IPS-NIHi7 (cell line): Measurements from ENCODE around the gene SYT7.
A peak's percentile ranks its signal among the peaks of the same experiment; 100 is the strongest.

Experiments
- DNase-seq: peaks from one replicate; pipeline ENCODE4 v3.0.0; 2012; ENCODE audit warnings: mixed read lengths; ENCODE audit errors: extremely low spot score

Gene SYT7

DNA sequence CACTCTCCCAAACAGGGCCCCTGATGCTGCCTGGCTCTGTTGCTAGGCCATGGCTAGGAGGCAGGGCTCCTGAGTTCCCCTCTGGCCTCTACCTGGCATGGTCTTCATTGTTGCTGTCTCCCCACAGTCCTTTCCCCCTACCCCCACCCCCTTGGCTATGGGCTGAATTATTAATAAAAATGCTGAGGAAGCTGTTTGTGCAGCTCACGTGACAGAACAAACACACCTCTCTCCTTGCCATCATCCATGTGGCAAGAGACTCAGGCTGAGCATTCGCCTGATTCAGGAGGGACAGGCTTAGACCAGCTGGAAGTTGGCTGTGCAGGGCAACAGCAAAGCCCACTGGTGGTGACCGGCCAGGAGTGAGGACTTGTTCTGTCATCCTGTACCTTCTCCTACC lies 4.2 kb upstream of the SYT7 start:
- DNase-seq = no peak

GRCh38 chr11:61581931-61582330 lies 1.1 kb upstream of the SYT7 start:
- DNase-seq = no peak

GRCh38 chr11:61580271-61580888 lies 496 bp downstream of the SYT7 start:
- peak; percentile 47 for DNase-seq

DNA sequence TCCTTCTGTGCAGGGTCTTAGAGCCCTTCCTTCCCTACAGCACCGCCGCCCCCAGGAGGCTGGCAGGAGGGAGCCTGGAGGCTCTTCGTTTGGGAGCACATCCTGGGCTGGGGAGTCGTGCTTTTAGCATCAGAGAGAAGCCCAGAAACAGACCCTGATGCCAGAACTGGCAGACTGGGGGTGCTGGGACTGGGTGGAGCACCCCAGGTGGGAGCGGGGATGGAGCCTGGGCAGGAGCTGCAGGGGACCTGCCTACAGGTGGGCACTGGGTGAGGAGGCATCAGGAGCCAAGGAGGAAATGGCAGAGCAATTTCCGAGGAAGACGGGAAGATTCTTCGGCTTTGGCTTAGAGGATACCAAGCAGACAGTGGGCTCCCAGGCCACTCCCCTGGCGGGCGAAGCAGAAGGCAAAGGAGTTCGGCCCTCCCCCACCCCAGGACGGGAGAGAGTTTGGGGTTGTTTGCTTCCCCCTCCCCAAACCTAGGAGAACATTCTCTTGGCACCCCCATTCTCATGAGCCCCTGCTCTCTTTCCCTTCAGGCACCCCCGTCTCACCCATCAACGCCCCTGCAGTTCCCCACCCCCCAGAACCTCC lies 1.1 kb downstream of the SYT7 start:
- DNase-seq = no peak

DNA sequence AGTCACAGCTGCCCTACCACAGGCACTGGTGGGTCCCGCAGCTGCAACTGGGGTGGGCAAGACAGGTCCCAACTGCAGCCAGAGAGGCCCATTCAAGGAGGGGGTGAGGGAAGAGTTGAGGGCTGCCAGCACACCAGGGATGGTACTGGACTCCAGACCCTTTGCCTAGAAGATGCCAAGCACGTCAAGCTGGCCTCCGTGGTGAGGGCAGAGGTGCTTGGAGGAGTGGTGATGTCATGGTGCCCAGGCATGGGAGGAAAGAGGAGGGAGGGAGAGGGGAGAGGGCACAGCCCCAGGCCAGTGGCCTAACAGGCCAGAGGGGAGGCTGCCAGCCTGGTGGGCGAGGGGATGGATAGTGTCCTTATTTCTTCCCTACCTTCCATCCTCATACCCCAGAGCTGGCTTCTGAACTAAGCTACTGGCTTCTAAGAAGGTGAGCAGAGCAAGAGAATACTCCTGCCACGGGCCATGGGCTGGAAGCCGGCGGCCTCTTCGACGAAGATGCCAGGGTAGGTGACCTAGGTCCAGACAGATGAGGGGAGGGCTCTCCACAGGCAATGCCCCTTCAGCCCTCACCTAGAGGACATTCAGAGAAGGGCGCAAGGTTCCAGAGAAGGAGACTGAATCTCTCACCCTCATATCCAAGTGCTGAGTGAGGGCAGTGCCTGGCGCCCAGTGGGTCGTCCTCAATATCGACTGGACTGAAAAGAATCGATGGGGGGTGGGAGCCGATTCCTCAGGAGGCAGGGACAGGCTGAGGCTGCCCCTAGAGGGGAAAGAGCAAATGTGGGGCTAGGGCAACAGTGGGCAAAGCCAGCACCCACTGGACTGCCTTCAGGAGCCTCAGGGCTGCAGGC lies 1.8 kb downstream of the SYT7 start:
- no peak for DNase-seq

DNA sequence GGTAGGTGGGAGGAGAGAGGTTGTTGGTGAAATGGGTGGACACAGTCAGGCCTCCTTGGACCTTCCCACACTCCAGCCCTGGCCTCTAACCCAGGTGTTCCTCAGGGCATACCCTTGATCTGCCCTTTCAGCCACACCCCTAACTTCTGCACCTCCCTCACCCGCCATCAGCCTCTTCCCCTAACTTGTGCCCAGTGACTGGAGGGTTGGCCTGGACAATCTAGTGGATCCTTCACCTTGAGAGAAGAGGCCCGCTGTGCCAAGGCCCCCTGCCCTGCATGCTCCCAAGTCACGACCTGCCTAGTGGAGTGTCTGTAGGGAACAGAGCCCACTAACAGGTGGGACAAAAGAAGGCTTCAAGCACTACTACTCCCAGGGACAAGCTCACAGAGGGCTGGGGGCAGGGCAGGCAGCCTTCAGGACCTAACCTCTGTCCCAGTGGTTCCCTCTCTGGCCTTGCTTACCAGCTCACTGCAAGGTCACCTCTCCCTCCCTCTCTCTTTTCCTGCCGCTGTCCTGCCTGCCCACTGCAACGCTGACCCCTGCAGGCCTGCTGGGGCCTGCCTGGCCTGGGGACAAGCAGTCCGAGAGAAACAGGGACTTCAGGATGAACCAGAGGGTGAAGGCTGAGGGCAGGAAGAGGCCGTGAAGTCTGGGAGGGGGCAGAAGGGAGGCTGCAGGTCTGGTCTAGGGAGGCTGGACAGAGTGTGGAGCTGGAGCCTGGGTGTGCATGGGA lies 3.3 kb downstream of the SYT7 start:
- DNase-seq = peak; percentile 72

DNA sequence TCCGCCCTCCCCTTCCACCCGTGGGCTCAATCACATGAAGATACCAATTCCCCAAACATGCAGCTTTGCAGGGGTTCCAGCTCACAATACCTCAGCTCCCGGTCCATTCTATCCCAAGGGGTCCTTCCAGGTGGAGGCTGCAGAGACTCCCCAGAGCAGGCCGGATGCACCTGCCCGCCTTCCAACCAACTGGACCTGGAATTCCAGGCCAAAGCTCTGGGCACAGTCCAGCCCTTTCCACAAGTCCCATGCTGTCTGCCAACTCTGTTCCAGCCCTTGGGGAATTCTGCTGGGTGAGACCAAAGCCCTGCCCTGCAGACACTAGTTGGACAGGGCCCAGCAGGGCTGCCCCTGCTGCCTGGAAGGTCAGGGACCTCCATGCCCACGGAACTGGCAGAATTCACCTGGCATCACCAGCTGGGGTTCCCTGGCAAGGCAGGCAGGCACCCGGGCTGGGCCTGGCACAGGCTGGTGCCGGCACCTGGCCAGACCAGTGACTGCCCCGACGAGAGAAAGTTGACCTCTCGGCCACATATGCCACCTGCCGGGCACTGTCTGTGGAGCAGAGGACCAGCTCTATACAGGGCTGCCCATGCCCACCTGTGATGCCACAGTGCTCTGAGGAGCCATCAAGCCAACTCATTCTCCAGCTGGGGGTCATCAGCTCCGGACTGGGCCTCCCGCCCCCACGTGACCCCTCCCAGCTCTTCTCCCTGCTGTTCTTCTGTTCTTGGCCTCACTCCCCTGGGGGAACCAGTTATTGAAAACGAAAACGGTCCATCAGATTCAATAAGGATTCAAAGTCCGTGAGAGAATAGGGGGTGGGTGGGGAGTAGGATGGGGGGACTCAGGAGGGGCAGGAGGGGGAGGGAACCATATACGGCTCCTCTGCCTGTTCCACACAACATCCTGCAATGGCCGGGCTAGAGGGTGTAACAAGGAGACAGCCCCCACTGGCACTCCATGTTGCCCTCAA lies 4.7 kb downstream of the SYT7 start:
- no peak for DNase-seq

DNA sequence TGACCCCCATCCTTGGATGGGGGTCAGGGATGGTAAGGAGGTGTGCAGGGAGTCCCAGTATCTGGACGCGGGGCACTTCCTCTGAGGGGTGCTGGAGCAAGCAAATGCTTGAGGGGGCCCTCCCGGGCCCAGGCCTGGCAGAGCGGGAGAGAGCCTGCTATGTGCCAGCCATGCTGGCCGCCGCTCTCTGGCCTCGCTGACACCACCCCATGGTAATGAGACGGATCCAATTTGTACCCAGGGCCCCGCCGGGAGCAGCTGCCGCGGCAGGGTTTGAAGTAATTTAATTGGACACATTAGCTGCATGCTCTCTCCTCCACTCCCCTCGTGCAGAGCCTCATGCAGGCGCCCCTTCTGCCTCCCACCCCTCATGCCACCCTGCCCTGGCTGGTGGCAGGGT lies 6.3 kb downstream of the SYT7 start:
- no peak for DNase-seq

- no peak for DNase-seq
These were observed 8.0 kb downstream of the SYT7 start for GRCh38 chr11:61572913-61573312.

- no peak for DNase-seq
These were observed 9.0 kb downstream of the SYT7 start for GRCh38 chr11:61571869-61572268.

- no peak for DNase-seq
These were observed 9.5 kb downstream of the SYT7 start for GRCh38 chr11:61571337-61571736.

DNA sequence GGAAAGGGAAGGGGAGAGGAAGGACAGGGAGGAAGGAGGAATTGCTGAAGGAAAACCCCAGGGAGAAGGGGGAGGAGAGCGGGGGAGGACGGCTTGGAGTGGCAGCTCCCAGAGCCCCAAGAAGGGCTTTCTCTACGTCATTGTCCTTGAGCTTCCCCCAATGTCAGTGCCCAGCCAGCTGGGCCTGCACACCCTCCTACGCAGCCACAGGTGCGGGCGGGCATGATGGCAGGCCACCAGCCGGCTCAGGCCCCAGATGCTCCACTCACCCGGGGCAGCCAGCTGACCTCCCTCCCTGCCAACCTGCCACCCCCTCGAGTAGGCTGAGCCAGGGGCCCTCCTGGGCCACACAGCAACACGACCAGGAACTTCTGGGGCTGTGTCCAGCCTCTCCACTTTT lies 11.2 kb downstream of the SYT7 start:
- DNase-seq = no peak

DNA sequence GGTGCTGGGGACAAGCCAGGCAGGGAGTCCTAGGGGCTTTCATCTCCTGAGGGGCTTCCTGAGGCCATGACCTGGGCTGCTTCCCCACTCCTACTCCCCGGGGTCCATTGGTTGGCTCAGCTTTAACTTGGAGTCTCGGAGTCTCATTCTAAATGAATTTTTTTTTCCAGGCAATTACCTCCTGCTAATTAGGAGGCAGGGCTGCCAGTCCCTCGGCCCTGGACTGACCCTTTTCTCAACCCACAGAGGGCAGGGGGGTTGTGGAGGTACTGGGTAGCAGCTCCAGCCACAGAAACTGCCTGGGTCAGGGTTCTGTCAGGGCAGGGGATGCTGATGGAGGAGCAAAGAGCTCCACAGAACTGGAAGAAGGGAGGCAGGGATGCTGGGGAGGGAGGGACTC lies 11.9 kb downstream of the SYT7 start:
- DNase-seq = no peak

DNA sequence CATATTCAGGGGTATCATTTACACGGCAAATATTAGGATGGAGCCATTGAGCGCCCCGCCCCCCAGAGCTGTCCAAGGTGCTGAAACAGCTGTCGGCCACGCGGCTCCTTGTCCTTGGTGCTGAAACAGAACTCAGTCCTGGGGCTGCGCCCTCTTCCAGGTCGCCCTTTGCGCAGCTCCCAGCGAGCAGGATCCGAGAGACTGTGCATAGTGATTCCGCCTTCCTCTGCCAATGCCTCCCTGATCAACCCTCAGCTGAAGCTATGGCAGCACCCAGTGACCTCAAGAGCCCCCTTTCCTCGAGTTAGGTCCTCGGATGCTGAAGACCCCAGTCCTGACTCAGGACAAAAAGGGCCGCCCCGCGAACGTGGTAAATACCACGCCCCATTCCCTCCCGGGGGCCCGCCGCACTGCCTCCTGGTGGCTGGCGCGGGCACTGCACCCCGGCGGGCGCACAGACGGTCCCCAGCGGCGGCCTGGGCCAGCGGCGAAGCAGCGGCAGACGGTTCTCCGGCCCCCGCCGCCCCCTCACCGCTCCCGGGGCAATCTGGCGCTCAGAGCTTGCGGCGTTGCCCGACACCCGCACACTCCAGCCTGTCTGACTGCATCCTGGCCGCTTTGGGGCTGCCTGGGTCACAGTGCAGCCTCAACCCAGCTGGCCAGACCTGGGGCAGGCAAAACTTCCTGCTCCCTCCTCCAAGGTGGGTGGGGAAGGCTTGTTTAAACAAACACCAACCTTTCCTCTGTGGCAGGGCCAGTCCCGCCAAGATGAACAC lies 13.4 kb downstream of the SYT7 start:
- DNase-seq = peak; percentile 96

DNA sequence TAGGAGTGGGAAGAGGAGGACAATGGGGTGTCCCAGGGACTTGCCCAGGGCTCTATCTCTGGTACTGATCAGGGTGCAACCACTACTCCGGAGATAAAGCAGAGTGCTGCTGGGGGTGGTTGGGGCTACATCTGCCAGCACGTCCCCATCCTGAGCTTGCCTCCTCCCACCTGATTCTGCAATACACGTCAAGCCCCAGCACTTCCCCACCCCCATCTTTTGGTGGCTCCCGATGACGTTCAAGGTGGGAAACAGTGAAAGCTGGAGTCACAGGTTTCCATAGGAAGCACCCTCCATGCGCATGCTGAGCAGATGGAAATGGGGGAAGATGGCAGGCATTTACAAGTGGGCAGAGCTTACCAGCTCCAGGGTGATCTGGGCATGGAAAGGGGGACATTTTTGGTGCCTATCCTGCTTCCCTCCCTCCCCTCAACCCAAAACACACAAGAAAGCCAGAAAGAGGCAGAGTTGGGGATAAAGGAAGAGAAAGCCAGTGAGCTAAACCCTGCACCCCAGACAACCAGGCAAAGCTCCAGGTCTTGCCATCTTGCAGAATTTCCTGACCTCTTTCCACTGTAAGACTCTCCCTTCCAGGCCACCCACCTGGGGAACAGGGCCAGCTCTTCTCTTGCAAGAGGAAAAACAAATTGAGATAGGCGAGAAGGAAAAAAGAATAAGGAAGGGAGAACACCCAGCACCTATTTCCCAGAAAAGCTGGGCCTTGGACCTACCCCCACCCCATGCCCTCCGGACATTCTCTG lies 15.8 kb downstream of the SYT7 start:
- no peak for DNase-seq

GRCh38 chr11:61560751-61561150 lies 20.1 kb downstream of the SYT7 start:
- DNase-seq = no peak

- no peak for DNase-seq
These were observed 24.3 kb downstream of the SYT7 start for GRCh38 chr11:61556621-61557020.

DNA sequence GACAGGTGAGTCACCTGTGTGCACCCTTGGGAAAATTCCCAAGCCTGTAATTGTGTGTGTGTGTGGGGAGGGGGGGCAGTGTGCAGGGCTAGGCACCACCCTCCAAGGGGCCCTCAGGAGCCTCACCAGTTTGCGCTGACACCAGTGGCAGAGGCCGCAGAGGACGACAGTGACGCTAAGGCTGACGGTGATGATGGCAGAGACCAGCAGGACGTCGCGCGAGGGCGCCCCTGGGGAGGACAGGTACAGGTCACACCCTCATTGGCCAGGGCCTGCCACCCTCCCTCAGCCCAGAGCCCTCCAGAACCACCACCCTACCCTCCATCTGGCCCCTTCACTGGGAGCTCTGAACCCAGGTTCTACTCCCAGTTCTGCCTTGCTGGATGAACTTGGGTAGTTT lies 24.9 kb downstream of the SYT7 start:
- no peak for DNase-seq
